ENCODE data around the gene BTBD1.

Gene BTBD1

GRCh38 chr15:82986442-82986780, 80.6 kb downstream of the BTBD1 start:
- DNase-seq (ENCODE audit: low read depth) = no peak

GRCh38 chr15:82985688-82986441, 81.2 kb downstream of the BTBD1 start, which contains the start of gene RAMAC:
Gene RAMAC (plus strand): TSS chr15:82986210. CDS start chr15:82989019, 2,809 bp downstream.
- peak; percentile 89 for DNase-seq (ENCODE audit: low read depth)

DNA sequence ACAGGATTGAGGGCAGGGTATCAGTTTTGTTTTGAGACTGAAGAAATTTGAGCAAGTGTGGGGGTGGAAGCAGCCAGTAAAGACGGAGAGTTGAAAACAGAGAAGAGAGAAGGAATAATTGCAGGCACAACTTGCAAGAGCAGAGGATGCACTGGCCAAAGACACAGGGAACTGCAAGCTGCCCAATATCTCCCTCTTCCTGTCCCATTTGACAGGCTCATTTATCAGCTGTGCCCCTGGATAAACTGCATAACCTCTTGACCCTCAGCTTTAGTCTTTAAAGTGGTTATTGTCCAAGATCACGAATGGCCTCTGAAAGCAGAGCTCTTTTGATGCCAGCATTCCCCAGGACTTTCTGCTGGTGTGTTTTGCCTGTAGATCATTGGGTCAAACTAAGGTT, 86.1 kb downstream of the BTBD1 start:
- no peak for DNase-seq (ENCODE audit: low read depth)

DNA sequence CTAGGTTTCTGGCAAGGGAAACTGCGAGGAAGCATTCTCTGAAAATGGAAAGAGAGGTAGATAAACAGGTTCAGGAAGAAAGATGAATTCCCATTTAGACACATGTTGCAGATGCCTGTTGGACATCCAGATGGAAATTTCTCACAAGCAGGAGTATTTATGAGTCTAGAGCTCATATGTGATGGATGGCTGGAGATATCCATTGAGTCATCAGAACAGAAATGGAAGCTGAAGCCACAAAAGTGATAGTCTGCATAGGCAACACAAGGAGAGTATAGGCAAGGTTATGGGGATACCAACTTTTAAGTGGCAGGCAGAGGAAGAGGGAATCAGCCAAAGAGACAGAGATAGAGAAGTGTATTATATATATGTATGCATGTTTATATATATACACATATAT, 87.3 kb downstream of the BTBD1 start:
- no peak for DNase-seq (ENCODE audit: low read depth)

- DNase-seq (ENCODE audit: low read depth) = no peak
Observed at GRCh38 chr15:82978438-82978837, 88.6 kb downstream of the BTBD1 start.

GRCh38 chr15:82977076-82977475, 90.0 kb downstream of the BTBD1 start:
- DNase-seq (ENCODE audit: low read depth) = no peak

- DNase-seq (ENCODE audit: low read depth) = no peak
Observed at GRCh38 chr15:82972990-82973389, 94.1 kb downstream of the BTBD1 start.

DNA sequence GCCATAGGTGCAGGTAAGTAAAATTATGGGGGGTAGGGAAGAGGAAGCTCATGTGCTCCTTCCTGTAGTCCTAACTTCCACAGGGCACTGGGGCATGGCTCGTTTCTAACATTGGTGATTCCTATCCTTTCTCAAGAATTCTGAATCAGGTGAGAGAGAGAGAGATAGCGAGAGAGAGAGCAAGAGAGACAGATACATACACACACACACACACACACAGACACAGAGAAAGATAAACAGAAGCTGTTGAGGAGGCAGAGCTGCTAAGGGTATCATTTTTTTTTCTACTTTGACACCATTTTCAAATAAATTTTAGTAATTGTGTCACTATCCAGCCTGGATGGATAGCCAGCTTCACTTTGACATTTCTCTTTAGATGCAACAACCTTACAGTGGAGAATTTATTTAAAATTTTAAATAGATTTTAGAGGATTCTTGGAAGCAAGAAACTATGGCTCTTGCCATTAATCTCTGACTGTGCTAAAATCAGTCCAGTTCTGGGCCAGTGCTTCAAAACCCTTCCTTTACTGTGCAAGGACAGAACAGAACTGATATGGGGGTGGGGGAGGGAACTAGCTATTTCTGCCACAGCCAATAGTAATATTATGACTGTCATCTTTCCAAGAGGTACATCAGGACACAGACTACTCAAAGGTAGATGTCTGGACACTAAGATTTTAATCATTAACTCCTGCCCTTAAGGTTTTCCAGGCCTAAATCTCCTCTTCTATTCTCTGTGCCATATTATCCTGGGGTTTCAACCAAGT, 95.7 kb downstream of the BTBD1 start:
- DNase-seq (ENCODE audit: low read depth) = no peak

GRCh38 chr15:82970696-82971095, 96.4 kb downstream of the BTBD1 start:
- DNase-seq (ENCODE audit: low read depth) = no peak

- no peak for DNase-seq (ENCODE audit: low read depth)
Observed at GRCh38 chr15:82970078-82970686, 96.9 kb downstream of the BTBD1 start.

GRCh38 chr15:82969353-82969752, 97.7 kb downstream of the BTBD1 start:
- no peak for DNase-seq (ENCODE audit: low read depth)

DNA sequence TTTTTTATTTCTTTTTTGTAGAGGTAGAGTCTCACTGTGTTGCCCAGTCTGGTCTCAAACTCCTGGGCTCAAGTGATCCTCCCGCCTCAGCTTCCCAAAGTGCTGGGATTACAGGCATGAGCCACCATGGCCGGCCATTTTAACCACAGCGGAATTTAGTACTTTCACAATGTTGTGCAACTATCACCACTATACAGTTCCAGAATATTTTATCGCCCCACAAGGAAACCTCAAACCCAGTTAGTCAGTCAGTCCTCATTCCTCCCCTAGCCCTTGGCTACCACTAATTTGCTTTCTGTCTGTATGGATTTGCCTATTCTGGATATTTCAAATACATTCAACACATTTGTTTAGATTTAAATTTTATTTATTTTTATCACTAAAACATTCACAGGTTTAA, 99.0 kb downstream of the BTBD1 start:
- no peak for DNase-seq (ENCODE audit: low read depth)

GRCh38 chr15:82966671-82967071, 100.4 kb downstream of the BTBD1 start:
- no peak for DNase-seq (ENCODE audit: low read depth)

All from stimulated activated CD8-positive, alpha-beta memory T cell treated with anti-CD3 and anti-CD28 coated beads, Interleukin-12 subunit alpha, Interleukin-12 subunit beta, amount 100 ng/mL, for 1 hour (primary cell).